Posterior cingulate gyrus (tissue), 11 donors: ENCODE data around the gene LDLRAD4.
A peak's percentile ranks its signal among the peaks of the same experiment; 100 is the strongest.
"Not testable (repeated sequence)": the region's sequence is repeated elsewhere in the genome, so short reads cannot be mapped to it uniquely, and the experiment has no call there.

ENCODE experiments used
- DNase-seq, 10 donors: peaks; one replicate each; pipeline versions ENCODE4 v3.0.0 to v3.0.0-alpha.2; 2020 to 2021; ENCODE audit warnings: mixed read lengths in 3 of 10
- intact Hi-C: fragments of 100-400 bp; cut with DNase I; formaldehyde crosslinking; loops from one replicate; pipeline ENCODE4 v1.15.1; 2023

Gene LDLRAD4

GRCh38 chr18:13260935-13261640 is 42.5 kb downstream of the LDLRAD4 start:
- DNase-seq = peak in 1 of 10 donors; percentile 39
- intact Hi-C loops = no loop called here

- DNase-seq = peak in 3 of 10 donors; percentile 22 to 51 (median 40)
- intact Hi-C loops = no loop called here
Measured at GRCh38 chr18:13261661-13262357, 43.2 kb downstream of the LDLRAD4 start.

- DNase-seq = peak in 2 of 10 donors; percentile 18 to 23
- intact Hi-C loops = not testable (repeated sequence)
Measured at GRCh38 chr18:13262358-13262680, 43.8 kb downstream of the LDLRAD4 start.

- peak in 2 of 10 donors; percentile 42 to 65 for DNase-seq
- intact Hi-C loops = no loop called here
Measured at GRCh38 chr18:13262839-13263691, 44.5 kb downstream of the LDLRAD4 start.

GRCh38 chr18:13264091-13265007 is 45.8 kb downstream of the LDLRAD4 start:
- DNase-seq = peak in 2 of 10 donors; percentile 64 to 74
- intact Hi-C loops = no loop called here

- DNase-seq = peak in 1 of 10 donors; percentile 41
- intact Hi-C loops = no loop called here
Measured at GRCh38 chr18:13265008-13265910, 46.7 kb downstream of the LDLRAD4 start.

GRCh38 chr18:13265911-13266217 is 47.3 kb downstream of the LDLRAD4 start:
- intact Hi-C loops = no loop called here
- no peak for DNase-seq

GRCh38 chr18:13266218-13267100 is 47.9 kb downstream of the LDLRAD4 start:
- intact Hi-C loops = no loop called here

GRCh38 chr18:13267431-13267873 is 48.9 kb downstream of the LDLRAD4 start:
- DNase-seq = peak in 1 of 10 donors; percentile 68
- intact Hi-C loops = no loop called here

More at GRCh38 chr18:13266218-13267100, 47.9 kb downstream of the LDLRAD4 start:
- DNase-seq = peak in 4 of 10 donors; percentile 28 to 90 (median 82)

- DNase-seq = no peak
- intact Hi-C loops = no loop called here
Measured at GRCh38 chr18:13268158-13269012, 49.8 kb downstream of the LDLRAD4 start.

- DNase-seq = no peak
Measured at GRCh38 chr18:13269013-13269280, 50.4 kb downstream of the LDLRAD4 start.

GRCh38 chr18:13269521-13270011 is 51.0 kb downstream of the LDLRAD4 start:
- DNase-seq = peak in 7 of 10 donors; percentile 51 to 95 (median 68)
- intact Hi-C loops = no loop called here

More at GRCh38 chr18:13269013-13269280, 50.4 kb downstream of the LDLRAD4 start:
- intact Hi-C loops = no loop called here

GRCh38 chr18:13270279-13270855 is 51.8 kb downstream of the LDLRAD4 start:
- DNase-seq = peak in 1 of 10 donors; percentile 33
- intact Hi-C loops = no loop called here

- intact Hi-C loops = no loop called here
- DNase-seq = peak in 1 of 10 donors; percentile 20
Measured at GRCh38 chr18:13271302-13271911, 52.8 kb downstream of the LDLRAD4 start.

- DNase-seq = peak in 2 of 10 donors; percentile 72 to 82
- intact Hi-C loops = no loop called here
Measured at GRCh38 chr18:13272416-13272815, 53.9 kb downstream of the LDLRAD4 start.

- peak in 1 of 10 donors; percentile 59 for DNase-seq
- intact Hi-C loops = no loop called here
Measured at GRCh38 chr18:13273800-13274199, 55.2 kb downstream of the LDLRAD4 start.
